GM23338 (cell line): ENCODE measurements around the gene GNB5. TPM values are rescaled to one million over a fixed set of nuclear protein-coding genes. Genes with fewer than 3 reads are reported as not detected.

Source experiments
- CREB1 ChIP-seq: fragments of 250-450 bp; sonication (Bioruptor Pico); IDR thresholded peaks from 2 replicates; pipeline ENCODE4 v1.5.0; 2020; ENCODE audit warnings: low read depth, mild to moderate bottlenecking, moderate library complexity
- CTCF ChIP-seq, 2 experiments: fragments of 200-600 bp in 1 of 2; sonication (generic) in 1 of 2; conservative IDR thresholded peaks; 2 replicates each; pipeline versions ENCODE4 v1.5.1 to v1.6.1; 2016 to 2017; ENCODE audit warnings: antibody characterized with exemption in 2 of 2, low read depth in 2 of 2, mild to moderate bottlenecking in 2 of 2, moderate library complexity in 1 of 2
- ETS1 ChIP-seq: IDR thresholded peaks from 2 replicates; pipeline ENCODE4 v1.6.1; 2016; ENCODE audit warnings: antibody characterized with exemption
- EZH2 ChIP-seq: fragments of 200-600 bp; sonication (generic); IDR thresholded peaks from one replicate; pipeline ENCODE4 v1.8.0; 2017; ENCODE audit warnings: antibody characterized with exemption, mild to moderate bottlenecking, low read depth; ENCODE audit not compliant: unreplicated experiment
- EZH2phosphoT487 ChIP-seq: fragments of 200-600 bp; sonication (generic); IDR thresholded peaks from one replicate; pipeline ENCODE4 v1.8.1; 2018; ENCODE audit warnings: antibody characterized with exemption; ENCODE audit not compliant: unreplicated experiment
- JUNB ChIP-seq: IDR thresholded peaks from one replicate; pipeline ENCODE4 v1.6.1; 2016; ENCODE audit warnings: antibody characterized with exemption; ENCODE audit not compliant: unreplicated experiment
- NANOG ChIP-seq: IDR thresholded peaks from 2 replicates; pipeline ENCODE4 v1.6.1; 2016; ENCODE audit warnings: antibody characterized with exemption, borderline replicate concordance
- POLR2AphosphoS5 ChIP-seq: IDR thresholded peaks from 2 replicates; pipeline ENCODE4 v1.6.1; 2016; ENCODE audit warnings: antibody characterized with exemption, low read depth
- ZNF114 ChIP-seq: fragments of 250-450 bp; sonication (Bioruptor Pico); IDR thresholded peaks from 2 replicates; pipeline ENCODE4 v1.5.0; 2020; ENCODE audit warnings: mild to moderate bottlenecking, moderate library complexity
- ZNF462 ChIP-seq: fragments of 250-450 bp; sonication (Bioruptor Pico); IDR thresholded peaks from 2 replicates; pipeline ENCODE4 v1.5.0; 2020; ENCODE audit warnings: mild to moderate bottlenecking, moderate library complexity
- polyA plus RNA-seq: library from polyadenylated mRNA; unstranded; fragments of >200 nt; fragmentation: Nextera tagmentation; extraction: Ambion mirVana; gene quantifications from 2 replicates; pipeline ENCODE4 v1.2.1, GENCODE V29; 2016
- total RNA-seq: library from RNA; depleted of rRNA; stranded (reverse); fragments of >200 nt; shearing (Covaris generic); gene quantifications from 2 replicates; pipeline ENCODE4 v1.2.3, GENCODE V29; 2014

Gene GNB5
- total and polyA plus RNA-seq, 2 experiments from 2014 or later = 23.0 to 40.8 TPM

- TF ChIP-seq ZNF462 (CRISPR knock-in tag) (no peak), POLR2AphosphoS5 (no peak), CREB1 (CRISPR knock-in tag) (no peak), CTCF (conservative IDR thresholded peaks at IDR 0.05; ENCODE audit: low read depth in 2 of 2) (no peak), EZH2 (no peak), ETS1 (no peak), EZH2phosphoT487 (no peak), JUNB (no peak), NANOG (no peak), ZNF114 (no peak)
Measured at GRCh38 chr15:52196891-52197290, 5.7 kb upstream of the GNB5 start (continued).
